Fibroblast of mammary gland (primary cell): ENCODE results near the gene FIBCD1.

Experiments used
- DNase-seq: peaks from one replicate; pipeline ENCODE4 v3.0.0-alpha.2; 2010; ENCODE audit warnings: low read depth
- H3K4me3 ChIP-seq: 2 replicates; pipeline ENCODE4 v1.5.1; 2011; ENCODE audit warnings: low read depth, mild to moderate bottlenecking, low read length, moderate library complexity; ENCODE audit not compliant: control insufficient read depth
- TF ChIP-seq, protein P1 (sequence below): conservative IDR thresholded peaks from 2 replicates; pipeline ENCODE4 v1.5.1; 2011; ENCODE audit warnings: low read depth, low read length, inconsistent platforms; ENCODE audit not compliant: control insufficient read depth, insufficient read depth

FIBCD1 gene

DNA sequence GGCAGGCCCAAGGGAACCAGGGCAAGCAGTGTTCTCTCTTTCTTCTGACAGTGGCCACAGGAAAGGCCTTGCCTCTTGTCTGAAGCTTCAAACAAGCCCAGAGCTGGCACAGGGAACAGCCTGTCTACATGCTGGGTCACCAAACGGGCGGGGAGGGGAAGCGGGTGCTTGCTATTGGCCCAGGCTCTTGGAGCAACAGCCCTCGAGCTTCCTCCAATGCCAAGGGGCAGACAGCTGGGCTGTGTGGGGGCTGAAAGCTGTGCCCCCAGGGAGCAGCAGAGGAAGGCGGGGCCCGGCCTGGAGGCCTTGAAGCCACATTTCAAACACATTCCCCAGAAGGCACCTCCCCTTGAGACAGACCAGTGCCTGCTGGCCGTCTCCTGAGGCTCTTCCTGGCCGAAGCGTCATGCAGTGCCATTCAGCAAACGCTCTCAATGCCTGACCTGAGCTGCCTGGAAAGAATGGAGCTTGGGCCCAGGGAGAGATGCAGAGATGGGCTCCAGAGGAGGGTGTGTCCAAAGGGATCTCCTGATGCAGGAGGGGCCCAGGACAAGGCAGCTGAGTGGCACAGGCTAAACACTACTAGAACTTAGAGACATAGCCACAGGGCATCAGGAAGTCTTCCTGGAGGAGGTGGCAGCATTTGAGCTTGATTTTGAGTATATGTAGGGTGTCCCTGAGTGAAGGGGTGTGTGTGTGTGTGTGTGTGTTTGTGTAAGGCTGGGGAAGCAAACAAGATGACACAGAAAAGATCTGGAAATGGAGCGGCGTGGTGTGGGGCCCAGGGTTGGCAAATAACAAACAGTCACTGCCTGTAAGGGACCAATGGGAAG lies 2.5 kb downstream of the FIBCD1 start:
- peak; percentile 36 for DNase-seq
- TF ChIP-seq, protein P1, sequence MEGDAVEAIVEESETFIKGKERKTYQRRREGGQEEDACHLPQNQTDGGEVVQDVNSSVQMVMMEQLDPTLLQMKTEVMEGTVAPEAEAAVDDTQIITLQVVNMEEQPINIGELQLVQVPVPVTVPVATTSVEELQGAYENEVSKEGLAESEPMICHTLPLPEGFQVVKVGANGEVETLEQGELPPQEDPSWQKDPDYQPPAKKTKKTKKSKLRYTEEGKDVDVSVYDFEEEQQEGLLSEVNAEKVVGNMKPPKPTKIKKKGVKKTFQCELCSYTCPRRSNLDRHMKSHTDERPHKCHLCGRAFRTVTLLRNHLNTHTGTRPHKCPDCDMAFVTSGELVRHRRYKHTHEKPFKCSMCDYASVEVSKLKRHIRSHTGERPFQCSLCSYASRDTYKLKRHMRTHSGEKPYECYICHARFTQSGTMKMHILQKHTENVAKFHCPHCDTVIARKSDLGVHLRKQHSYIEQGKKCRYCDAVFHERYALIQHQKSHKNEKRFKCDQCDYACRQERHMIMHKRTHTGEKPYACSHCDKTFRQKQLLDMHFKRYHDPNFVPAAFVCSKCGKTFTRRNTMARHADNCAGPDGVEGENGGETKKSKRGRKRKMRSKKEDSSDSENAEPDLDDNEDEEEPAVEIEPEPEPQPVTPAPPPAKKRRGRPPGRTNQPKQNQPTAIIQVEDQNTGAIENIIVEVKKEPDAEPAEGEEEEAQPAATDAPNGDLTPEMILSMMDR: no peak
- H3K4me3 ChIP-seq: no peak overlapping the region

DNA sequence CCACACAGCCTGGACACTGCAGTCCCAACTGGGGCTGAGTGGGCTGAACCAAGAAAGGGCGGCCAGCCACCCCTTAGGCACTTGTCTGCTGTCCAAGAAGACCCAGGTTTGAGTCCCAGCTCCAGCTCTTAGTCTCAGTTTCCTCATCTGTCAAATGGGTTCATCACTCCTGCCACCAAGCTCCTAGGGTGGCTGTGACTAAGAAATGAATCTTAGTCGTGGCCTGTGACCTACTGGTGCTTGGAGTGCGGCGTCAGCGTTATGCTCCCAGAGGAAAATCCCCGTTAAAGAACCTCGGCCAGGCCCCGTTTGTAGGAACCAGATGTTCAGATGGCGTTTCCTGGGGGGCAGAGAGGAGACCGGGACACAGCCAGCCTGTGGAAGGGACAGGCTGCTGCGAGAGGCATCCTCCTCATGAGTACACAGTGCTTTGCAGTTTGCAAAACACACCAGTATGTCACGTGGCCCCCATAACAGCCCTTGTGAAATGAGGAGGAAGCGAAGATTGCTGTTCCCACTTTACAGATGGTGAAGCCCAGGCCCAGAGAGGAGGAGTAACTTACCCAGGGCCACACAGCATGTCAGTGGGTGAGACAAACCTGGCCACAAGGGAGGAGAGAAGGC lies 3.3 kb downstream of the FIBCD1 start:
- TF ChIP-seq, protein P1: no peak
- DNase-seq: peak; percentile 38
- H3K4me3 ChIP-seq: no peak overlapping the region

DNA sequence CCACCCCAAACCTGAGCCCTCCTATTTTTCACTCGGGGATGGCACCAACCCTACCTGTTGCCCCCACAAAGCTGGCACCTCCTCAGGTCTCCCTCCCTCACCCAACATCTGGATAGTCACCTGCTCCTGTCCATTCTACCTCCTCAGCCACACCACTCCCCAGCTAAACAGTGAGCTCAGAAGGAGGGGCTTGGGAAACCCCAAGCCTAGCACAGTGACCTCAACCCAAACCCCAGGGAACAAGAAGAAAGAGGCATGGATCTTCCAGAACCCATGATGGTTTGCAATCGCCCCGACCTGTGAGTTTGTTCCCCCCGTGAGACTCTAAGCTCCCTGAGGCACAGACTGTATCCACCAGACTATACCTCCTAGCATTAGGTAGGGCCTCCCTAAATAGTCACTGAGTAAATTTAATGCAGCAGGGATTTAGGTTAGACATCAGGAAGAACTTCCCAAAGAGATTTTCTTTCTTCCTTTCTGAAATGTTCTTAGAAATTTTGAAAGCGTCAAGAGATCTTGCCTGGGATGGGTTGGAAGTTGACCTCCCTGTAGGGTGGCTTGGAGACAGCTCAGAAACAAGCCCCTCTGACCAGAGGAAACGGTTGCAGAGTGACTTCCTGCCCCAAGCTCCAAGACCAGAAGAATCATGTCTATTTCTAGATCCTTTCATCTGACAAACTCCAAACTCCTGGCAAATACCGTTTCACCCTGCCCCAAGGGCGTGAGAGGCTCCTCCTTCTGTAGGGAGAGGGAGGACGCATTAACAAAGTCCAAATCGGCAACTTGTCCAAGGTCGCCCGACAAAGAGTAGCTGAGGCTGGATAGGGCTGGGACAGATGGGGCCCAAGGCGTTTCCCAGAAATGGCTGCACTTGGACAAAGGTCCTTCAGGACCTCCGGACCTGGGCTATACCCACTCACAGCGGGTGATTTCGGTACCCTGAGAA lies 4.1 kb downstream of the FIBCD1 start:
- TF ChIP-seq, protein P1: no peak
- no peak for DNase-seq
- no peak overlapping the region for H3K4me3 ChIP-seq

DNA sequence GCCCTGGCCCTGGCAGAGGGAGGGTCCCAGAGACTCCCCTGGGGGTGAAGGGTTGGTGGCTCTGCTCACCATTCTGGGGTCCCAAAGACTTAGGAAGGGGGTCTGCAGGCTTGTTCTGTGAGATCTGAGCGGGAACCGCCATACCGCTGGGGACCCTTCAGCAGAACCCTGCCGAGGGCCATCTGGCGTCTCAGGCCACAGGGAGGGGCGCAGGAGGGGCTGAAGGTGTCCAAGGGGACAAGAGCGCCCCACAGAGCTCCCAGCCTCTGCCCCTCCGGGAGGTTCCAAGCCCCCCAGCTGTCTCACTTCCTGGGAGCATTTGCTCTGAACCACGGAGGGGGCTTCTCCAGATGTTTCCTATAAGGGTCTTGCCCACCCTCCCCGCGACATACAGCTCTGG lies 4.8 kb downstream of the FIBCD1 start:
- H3K4me3 ChIP-seq: no peak overlapping the region
- DNase-seq: no peak
- TF ChIP-seq, protein P1: no peak

DNA sequence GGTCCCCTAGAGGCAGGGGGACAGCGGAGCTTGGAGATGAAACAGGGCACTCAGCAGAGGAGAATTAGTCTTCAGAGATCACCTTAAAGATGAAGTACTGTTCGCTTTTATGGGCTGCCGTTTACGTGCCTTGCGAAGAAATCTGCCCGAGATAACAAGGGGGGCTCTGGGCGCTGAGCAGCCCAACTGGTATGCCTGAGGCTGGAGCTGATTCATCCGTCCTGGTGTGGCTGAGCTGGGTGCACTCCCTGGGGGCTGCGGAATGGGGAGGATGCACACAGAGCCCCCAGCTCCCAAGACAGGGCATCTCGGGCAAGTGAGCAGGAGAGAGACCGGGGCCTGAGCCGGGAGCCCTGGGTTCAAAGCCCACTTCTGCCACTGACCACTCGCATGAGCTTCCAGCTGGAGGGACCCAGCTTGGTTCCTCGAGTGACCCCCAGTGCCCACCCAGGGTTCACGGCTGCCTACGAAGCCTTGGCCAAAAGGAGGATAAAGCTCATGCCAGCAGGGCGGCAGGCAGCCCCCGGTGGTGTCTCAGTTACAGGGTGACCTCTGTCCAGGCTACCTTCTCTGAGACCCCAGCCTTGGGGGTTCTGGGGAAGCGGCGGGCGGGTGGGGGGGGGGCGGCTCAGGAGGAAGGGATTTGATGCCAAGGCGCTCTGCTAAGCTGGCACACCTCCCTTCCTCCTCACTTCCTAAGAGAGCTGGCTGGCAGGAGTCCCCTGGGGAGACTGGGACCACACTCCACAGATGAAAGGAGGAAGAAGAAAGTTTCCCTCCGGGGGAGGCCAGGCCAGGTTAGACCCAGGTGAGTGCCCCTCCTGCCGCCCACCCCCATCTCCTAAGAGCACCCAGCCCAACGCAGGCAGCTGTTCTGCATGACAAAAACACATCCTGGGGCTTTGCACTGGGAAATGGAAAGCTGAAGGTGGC lies 5.7 kb downstream of the FIBCD1 start:
- DNase-seq: peak; percentile 75
- H3K4me3 ChIP-seq: no peak overlapping the region
- TF ChIP-seq, protein P1: no peak
